GM12875 (cell line): ENCODE measurements around the gene ZNF780A.
"Not testable (repeated sequence)": the region's sequence is repeated elsewhere in the genome, so short reads cannot be mapped to it uniquely, and the experiment has no call there.

ENCODE experiments used
- H3K4me3 ChIP-seq: one replicate; pipeline ENCODE4 v1.5.1; 2011; ENCODE audit warnings: low read depth, low read length, control low read depth
- CTCF ChIP-seq: IDR thresholded peaks from 2 replicates; pipeline ENCODE4 v1.5.1; 2011; ENCODE audit warnings: low read depth, mild to moderate bottlenecking, control low read depth, inconsistent platforms, low read length, moderate library complexity, borderline replicate concordance; ENCODE audit not compliant: insufficient read depth

ZNF780A gene

DNA sequence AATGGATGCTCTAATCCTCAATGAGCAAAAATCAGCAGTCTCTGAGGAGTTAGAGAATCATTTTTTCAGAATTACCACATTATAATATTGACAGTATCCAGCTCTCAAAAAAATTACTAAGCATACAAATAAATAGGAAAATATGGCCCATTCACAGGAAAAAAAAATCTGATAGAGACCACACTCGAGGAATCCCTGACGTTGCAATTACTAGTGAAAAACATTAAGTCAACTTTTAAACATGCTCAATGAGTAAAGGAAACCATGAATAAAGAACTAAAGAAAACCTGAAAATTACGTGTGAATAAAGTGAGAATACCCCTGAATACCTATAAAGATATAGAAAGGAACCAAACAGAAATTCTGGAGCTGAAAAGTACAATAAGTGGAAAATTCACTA is 38.7 kb upstream of the ZNF780A start:
- no peak for TF ChIP-seq CTCF
- H3K4me3 ChIP-seq = no peak overlapping the region

DNA sequence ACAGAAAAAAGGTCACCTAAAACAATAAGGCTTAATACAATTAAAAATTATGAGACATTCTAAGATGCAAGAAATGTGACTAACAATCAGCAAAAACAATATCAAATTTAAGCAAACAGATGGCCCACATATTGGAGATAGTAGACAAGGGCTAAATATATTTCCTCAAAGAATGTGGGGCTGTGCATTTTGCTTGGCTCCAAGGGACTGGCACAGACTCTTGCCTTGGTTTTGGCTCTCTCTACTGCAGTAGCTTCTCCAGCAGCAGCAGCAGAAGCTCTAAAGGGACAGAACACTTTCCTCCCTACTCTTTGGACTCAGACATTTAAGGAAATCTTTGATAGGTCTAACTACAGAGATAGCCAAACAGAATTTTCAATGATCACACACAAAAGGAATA is 38.2 kb upstream of the ZNF780A start:
- H3K4me3 ChIP-seq = no peak overlapping the region
- TF ChIP-seq CTCF = no peak

- no peak overlapping the region for H3K4me3 ChIP-seq
- no peak for TF ChIP-seq CTCF
Observed at GRCh38 chr19:40119380-40119779, 28.6 kb upstream of the ZNF780A start.

- not testable (repeated sequence) for H3K4me3 ChIP-seq
Observed at GRCh38 chr19:40118638-40119037, 27.9 kb upstream of the ZNF780A start.

DNA sequence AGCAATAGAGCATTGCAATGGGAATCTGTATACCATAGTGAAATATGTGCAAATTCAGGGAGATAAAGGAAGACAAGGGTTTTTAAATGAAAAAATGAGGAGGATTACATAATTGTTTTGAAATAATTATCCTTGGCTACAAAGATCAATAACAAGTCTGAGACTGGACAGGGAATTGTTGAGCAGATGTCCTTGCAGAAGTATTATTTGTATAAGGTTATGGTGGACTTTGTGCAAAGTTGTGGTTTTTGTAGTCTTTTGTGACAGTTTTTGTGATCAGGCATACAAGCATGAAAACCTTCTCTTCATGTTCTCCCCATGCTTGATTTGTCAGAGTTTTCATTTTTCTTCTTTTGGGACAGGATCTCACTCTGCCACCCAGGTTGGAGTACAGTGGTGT is 25.3 kb upstream of the ZNF780A start:
- TF ChIP-seq CTCF = no peak

GRCh38 chr19:40114119-40114518 is 23.4 kb upstream of the ZNF780A start:
- H3K4me3 ChIP-seq = not testable (repeated sequence)

More for the DNA sequence above, 25.3 kb upstream of the ZNF780A start:
- no peak overlapping the region for H3K4me3 ChIP-seq

DNA sequence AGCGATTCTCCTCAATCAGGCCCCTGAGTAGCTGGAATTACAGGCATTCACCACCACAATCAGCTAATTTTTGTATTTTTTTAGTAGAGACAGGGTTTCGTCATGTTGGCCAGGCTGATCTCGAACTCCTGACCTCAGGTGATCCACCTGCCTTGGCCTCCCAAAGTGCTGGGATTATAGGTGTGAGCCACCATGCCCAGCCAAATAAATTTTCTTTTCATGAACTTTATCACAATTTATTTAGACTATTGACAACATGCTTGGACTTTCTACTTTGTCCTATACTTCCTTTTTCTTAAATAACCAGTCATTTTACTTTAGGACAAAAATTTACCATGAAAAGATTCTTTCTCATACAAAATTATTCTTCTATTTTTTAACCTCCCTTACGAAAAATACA is 21.5 kb upstream of the ZNF780A start:
- H3K4me3 ChIP-seq = not testable (repeated sequence)

GRCh38 chr19:40110570-40110969 is 19.8 kb upstream of the ZNF780A start:
- H3K4me3 ChIP-seq = no peak overlapping the region
- TF ChIP-seq CTCF = no peak

DNA sequence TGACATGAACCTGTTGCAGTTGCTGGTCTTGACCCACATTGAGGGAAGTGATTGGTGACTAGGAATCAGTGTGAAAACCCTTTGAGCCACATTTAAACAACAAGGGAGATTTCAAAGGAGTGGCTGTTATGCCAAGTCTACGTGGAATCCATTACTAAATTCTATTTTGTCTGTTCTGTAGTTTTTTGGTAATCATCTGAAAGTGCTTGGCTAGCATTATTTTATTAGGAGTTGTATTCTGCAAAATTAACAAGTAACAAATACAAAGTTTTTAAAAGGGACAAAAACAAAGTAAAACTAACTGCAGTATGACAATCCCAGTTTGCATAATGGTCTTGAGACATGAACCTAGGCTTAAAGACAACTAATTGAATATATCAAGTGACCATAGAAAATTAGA is 14.0 kb upstream of the ZNF780A start:
- no peak overlapping the region for H3K4me3 ChIP-seq
- no peak for TF ChIP-seq CTCF
